ENCODE results near the gene GPR152. TPM values are rescaled to one million over a fixed set of nuclear protein-coding genes. Genes with fewer than 3 reads are reported as not detected.

Gene GPR152
- total RNA-seq, 1 experiment from 2014 or later = not detected

DNA sequence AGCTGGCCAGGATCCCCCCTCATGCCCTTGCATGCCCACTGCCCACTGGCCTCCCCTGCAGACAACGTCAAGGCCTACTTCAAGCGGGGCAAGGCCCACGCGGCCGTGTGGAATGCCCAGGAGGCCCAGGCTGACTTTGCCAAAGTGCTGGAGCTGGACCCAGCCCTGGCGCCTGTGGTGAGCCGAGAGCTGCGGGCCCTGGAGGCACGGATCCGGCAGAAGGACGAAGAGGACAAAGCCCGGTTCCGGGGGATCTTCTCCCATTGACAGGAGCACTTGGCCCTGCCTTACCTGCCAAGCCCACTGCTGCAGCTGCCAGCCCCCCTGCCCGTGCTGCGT lies 38.2 kb upstream of the GPR152 start:
- Histone ChIP-seq H4K20me1 (ENCODE audit: control insufficient read depth, insufficient read depth, insufficient read length) (no peaks in the 10 kb centered on the region), H3K23me2 (ENCODE audit: insufficient read length, low read depth, low read length, poor library complexity, severe bottlenecking) (no peaks in the 10 kb centered on the region), H4K8ac (replicated peaks; ENCODE audit: insufficient read length, low read depth, low read length) (no peak overlapping the region), H4K91ac (ENCODE audit: insufficient read length, low read depth, low read length) (no peak overlapping the region), H2BK20ac (ENCODE audit: low read depth, low read length, poor library complexity, severe bottlenecking) (no peak overlapping the region), H3K56ac (ENCODE audit: insufficient read length, low read depth, low read length) (no peak overlapping the region), H3K4me2 (ENCODE audit: insufficient read depth, insufficient read length, low read length) (no peak overlapping the region), H3K4me1 (ENCODE audit: insufficient read depth, low read length) (no peaks in the 10 kb centered on the region), H2AFZ (ENCODE audit: low read length) (no peak overlapping the region), H3K23ac (ENCODE audit: insufficient read length, low read depth, low read length) (no peak overlapping the region), H2BK5ac (ENCODE audit: insufficient read length, low read length) (no peak overlapping the region), H3K9me3 (ENCODE audit: control insufficient read depth, low read depth, low read length) (no peaks in the 10 kb centered on the region), H3K18ac (ENCODE audit: insufficient read length, low read depth, low read length) (no peak overlapping the region), H3K9ac (ENCODE audit: extremely low read depth, insufficient read length, low read length) (no peak overlapping the region), H3K79me1 (ENCODE audit: insufficient read depth, low read depth, low read length, poor library complexity, severe bottlenecking) (no peaks in the 10 kb centered on the region), H3K4ac (ENCODE audit: low read depth, low read length) (no peak overlapping the region), H3K14ac (ENCODE audit: insufficient read depth, low read length) (no peak overlapping the region), H4K5ac (ENCODE audit: insufficient read length, low read depth, low read length) (no peak overlapping the region), H3K27me3 (ENCODE audit: insufficient read depth, low read length) (no peaks in the 10 kb centered on the region), H3K27ac (ENCODE audit: insufficient read length, low read depth, low read length) (no peak overlapping the region), H2BK120ac (ENCODE audit: low read depth, low read length, poor library complexity, severe bottlenecking) (no peak overlapping the region), H3K79me2 (ENCODE audit: insufficient read depth, low read length) (no peaks in the 10 kb centered on the region), H2BK12ac (ENCODE audit: insufficient read length, low read depth, low read length) (no peak overlapping the region), H3T11ph (ENCODE audit: low read length) (no peak overlapping the region), H2BK15ac (ENCODE audit: low read depth, low read length) (no peak overlapping the region), H2AK5ac (ENCODE audit: insufficient read length, low read length) (no peak overlapping the region)
- WGBS (ENCODE audit: extremely low coverage, insufficient read length, low lambda C conversion rate) = no CpG with 5 or more reads among the region's 15 CpGs
- H3K4me1 Mint-ChIP-seq = peaks cover 6 to 7% of the 10 kb centered on the region in 2 experiments
- H3K36me3 Mint-ChIP-seq (ENCODE audit: insufficient read depth in 1 of 3, low read depth in 3 of 3) = peaks cover 4 to 32% (median 20%) of the 10 kb centered on the region in 3 experiments; a peak in 5 of 7 replicates
- H3K4me3 Mint-ChIP-seq = no peak overlapping the region
- H3K27ac Mint-ChIP-seq = no peak overlapping the region; a peak in 1 of 7 replicates
- DNase-seq = no peak
- no peaks in the 10 kb centered on the region for H3K27me3 Mint-ChIP-seq (ENCODE audit: low read depth)
- no peaks in the 10 kb centered on the region for H3K9me3 Mint-ChIP-seq
- TF ChIP-seq CTCF (conservative IDR thresholded peaks at IDR 0.05) = no peak
